ENCODE data around the gene NEDD4L. TPM values are rescaled to one million over a fixed set of nuclear protein-coding genes. Genes with fewer than 3 reads are reported as not detected.

Gene NEDD4L
- total and polyA plus RNA-seq, 4 donors = 10.2 to 20.3 (median 13.2) TPM

- Histone ChIP-seq H3K9ac (ENCODE audit: low read depth in 1 of 2, low read length in 2 of 2) (no peak overlapping the region), H3K36me3 (ENCODE audit: control insufficient read depth in 4 of 4, insufficient read depth in 3 of 4, low read depth in 1 of 4, low read length in 3 of 4) (no peaks in the 10 kb centered on the region), H3K4me1 (ENCODE audit: control insufficient read depth in 4 of 4, insufficient read depth in 4 of 4, low read length in 3 of 4) (peaks cover 0 to 7% (median 2%) of the 10 kb centered on the region in 4 donors), H3K4me3 (ENCODE audit: low read depth in 1 of 3, low read length in 3 of 3) (no peak overlapping the region), H3K27ac (ENCODE audit: low read depth in 1 of 2, low read length in 2 of 2) (no peak overlapping the region), H3K9me3 (ENCODE audit: control insufficient read depth in 4 of 4, low read length in 3 of 4) (no peaks in the 10 kb centered on the region), H3K27me3 (ENCODE audit: control insufficient read depth in 4 of 4, insufficient read depth in 4 of 4, low read length in 3 of 4) (no peaks in the 10 kb centered on the region)
- 62% methylated on average over 2 of the region's 2 CpGs for WGBS
- TF ChIP-seq REST (IDR thresholded peaks at IDR 0.05) (no peak), FOXA2 (IDR thresholded peaks at IDR 0.05) (no peak), TAF1 (conservative IDR thresholded peaks at IDR 0.05) (no peak), GABPA (IDR thresholded peaks at IDR 0.05 in 1 of 2, conservative IDR thresholded peaks at IDR 0.05 in 1 of 2) (no peak), MAX (IDR thresholded peaks at IDR 0.05) (no peak), EGR1 (IDR thresholded peaks at IDR 0.05; ENCODE audit: low read depth in 2 of 2) (no peak), NR2F2 (IDR thresholded peaks at IDR 0.05) (no peak), JUND (IDR thresholded peaks at IDR 0.05) (no peak), HNF4A (conservative IDR thresholded peaks at IDR 0.05) (no peak), ATF3 (IDR thresholded peaks at IDR 0.05) (no peak)
- DNase-seq (ENCODE audit: low spot score) = no peak
Observed at GRCh38 chr18:58268849-58269248, 224.8 kb downstream of the NEDD4L start.

GRCh38 chr18:58269931-58270330, 225.9 kb downstream of the NEDD4L start:
- no peak overlapping the region for H3K9ac ChIP-seq (ENCODE audit: low read depth in 1 of 2, low read length in 2 of 2)
- H3K36me3 ChIP-seq (ENCODE audit: control insufficient read depth in 4 of 4, insufficient read depth in 3 of 4, low read depth in 1 of 4, low read length in 3 of 4) = no peaks in the 10 kb centered on the region
- DNase-seq (ENCODE audit: low spot score) = no peak
- no peak overlapping the region for H3K27ac ChIP-seq (ENCODE audit: low read depth in 1 of 2, low read length in 2 of 2)
- H3K9me3 ChIP-seq (ENCODE audit: control insufficient read depth in 4 of 4, low read length in 3 of 4) = no peaks in the 10 kb centered on the region
- H3K4me3 ChIP-seq (ENCODE audit: low read depth in 1 of 3, low read length in 3 of 3) = no peak overlapping the region
- H3K27me3 ChIP-seq (ENCODE audit: control insufficient read depth in 4 of 4, insufficient read depth in 4 of 4, low read length in 3 of 4) = no peaks in the 10 kb centered on the region
- no peak for TF ChIP-seq NR2F2 (IDR thresholded peaks at IDR 0.05)
- TF ChIP-seq HNF4A (conservative IDR thresholded peaks at IDR 0.05) = no peak
- TF ChIP-seq REST (IDR thresholded peaks at IDR 0.05) = no peak
- TF ChIP-seq MAX (IDR thresholded peaks at IDR 0.05) = no peak
- TF ChIP-seq, protein P1, sequence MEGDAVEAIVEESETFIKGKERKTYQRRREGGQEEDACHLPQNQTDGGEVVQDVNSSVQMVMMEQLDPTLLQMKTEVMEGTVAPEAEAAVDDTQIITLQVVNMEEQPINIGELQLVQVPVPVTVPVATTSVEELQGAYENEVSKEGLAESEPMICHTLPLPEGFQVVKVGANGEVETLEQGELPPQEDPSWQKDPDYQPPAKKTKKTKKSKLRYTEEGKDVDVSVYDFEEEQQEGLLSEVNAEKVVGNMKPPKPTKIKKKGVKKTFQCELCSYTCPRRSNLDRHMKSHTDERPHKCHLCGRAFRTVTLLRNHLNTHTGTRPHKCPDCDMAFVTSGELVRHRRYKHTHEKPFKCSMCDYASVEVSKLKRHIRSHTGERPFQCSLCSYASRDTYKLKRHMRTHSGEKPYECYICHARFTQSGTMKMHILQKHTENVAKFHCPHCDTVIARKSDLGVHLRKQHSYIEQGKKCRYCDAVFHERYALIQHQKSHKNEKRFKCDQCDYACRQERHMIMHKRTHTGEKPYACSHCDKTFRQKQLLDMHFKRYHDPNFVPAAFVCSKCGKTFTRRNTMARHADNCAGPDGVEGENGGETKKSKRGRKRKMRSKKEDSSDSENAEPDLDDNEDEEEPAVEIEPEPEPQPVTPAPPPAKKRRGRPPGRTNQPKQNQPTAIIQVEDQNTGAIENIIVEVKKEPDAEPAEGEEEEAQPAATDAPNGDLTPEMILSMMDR (IDR thresholded peaks at IDR 0.05; ENCODE audit: low read depth, low read length, missing input control) = no peak
- no peak for TF ChIP-seq GABPA (IDR thresholded peaks at IDR 0.05 in 1 of 2, conservative IDR thresholded peaks at IDR 0.05 in 1 of 2)
- TF ChIP-seq FOXA1 (IDR thresholded peaks at IDR 0.05) = no peak
- TF ChIP-seq EGR1 (IDR thresholded peaks at IDR 0.05; ENCODE audit: low read depth in 2 of 2) = no peak
- TF ChIP-seq SP1 (IDR thresholded peaks at IDR 0.05) = no peak
- no peak for TF ChIP-seq JUND (IDR thresholded peaks at IDR 0.05)
- TF ChIP-seq FOXA2 (IDR thresholded peaks at IDR 0.05) = no peak
- no peak for TF ChIP-seq HNF4G (IDR thresholded peaks at IDR 0.05)
- H3K4me1 ChIP-seq (ENCODE audit: control insufficient read depth in 4 of 4, insufficient read depth in 4 of 4, low read length in 3 of 4) = peaks cover 0 to 7% (median 2%) of the 10 kb centered on the region in 4 donors
- WGBS = 87% methylated on average over 5 of the region's 5 CpGs

Data from liver (tissue), 9 donors.